ENCODE results near the gene CSRNP3. TPM values are rescaled to one million over a fixed set of nuclear protein-coding genes. Genes with fewer than 3 reads are reported as not detected.

CSRNP3 gene
- total RNA-seq, 1 donor from 2014 or later = 4.0 TPM

- intact Hi-C loops (cut with micrococcal nuclease) = no loop called here
- Histone ChIP-seq H3K4me3 (no peak overlapping the region), H3K27me3 (ENCODE audit: low read depth) (no peaks in the 10 kb centered on the region), H3K27ac (replicated peaks) (no peak overlapping the region), H3K4me1 (no peaks in the 10 kb centered on the region), H3K36me3 (no peaks in the 10 kb centered on the region), H3K9me3 (replicated peaks) (no peaks in the 10 kb centered on the region)
- DNase-seq = no peak
- no peak for TF ChIP-seq CTCF (IDR thresholded peaks at IDR 0.05; ENCODE audit: borderline replicate concordance)
These were observed 153.7 kb downstream of the CSRNP3 start for GRCh38 chr2:165623161-165623560.

GRCh38 chr2:165623783-165624469, 154.4 kb downstream of the CSRNP3 start:
- Histone ChIP-seq H3K4me3 (no peak overlapping the region), H3K27me3 (ENCODE audit: low read depth) (no peaks in the 10 kb centered on the region), H3K36me3 (no peaks in the 10 kb centered on the region), H3K4me1 (no peaks in the 10 kb centered on the region), H3K27ac (replicated peaks) (no peak overlapping the region), H3K9me3 (replicated peaks) (no peaks in the 10 kb centered on the region)
- TF ChIP-seq CTCF (IDR thresholded peaks at IDR 0.05; ENCODE audit: borderline replicate concordance) = no peak
- intact Hi-C loops (cut with micrococcal nuclease) = no loop called here
- no peak for DNase-seq

- Histone ChIP-seq H3K27me3 (ENCODE audit: low read depth) (no peaks in the 10 kb centered on the region), H3K4me1 (no peaks in the 10 kb centered on the region), H3K27ac (replicated peaks) (no peak overlapping the region), H3K36me3 (no peaks in the 10 kb centered on the region), H3K4me3 (no peak overlapping the region), H3K9me3 (replicated peaks) (no peaks in the 10 kb centered on the region)
- intact Hi-C loops (cut with micrococcal nuclease) = no loop called here
- no peak for DNase-seq
- TF ChIP-seq CTCF (IDR thresholded peaks at IDR 0.05; ENCODE audit: borderline replicate concordance) = no peak
These were observed 154.9 kb downstream of the CSRNP3 start for GRCh38 chr2:165624470-165624800.

- Histone ChIP-seq H3K9me3 (replicated peaks) (no peaks in the 10 kb centered on the region), H3K36me3 (no peaks in the 10 kb centered on the region), H3K27ac (replicated peaks) (no peak overlapping the region), H3K4me1 (no peaks in the 10 kb centered on the region), H3K27me3 (ENCODE audit: low read depth) (no peaks in the 10 kb centered on the region), H3K4me3 (no peak overlapping the region)
- DNase-seq = no peak
- intact Hi-C loops (cut with micrococcal nuclease) = no loop called here
- TF ChIP-seq CTCF (IDR thresholded peaks at IDR 0.05; ENCODE audit: borderline replicate concordance) = no peak
These were observed 158.0 kb downstream of the CSRNP3 start for GRCh38 chr2:165627470-165627869.

- H3K27ac ChIP-seq (replicated peaks) = no peak overlapping the region
- H3K9me3 ChIP-seq (replicated peaks) = no peaks in the 10 kb centered on the region
- DNase-seq = no peak
- TF ChIP-seq CTCF (IDR thresholded peaks at IDR 0.05; ENCODE audit: borderline replicate concordance) = no peak
- H3K4me3 ChIP-seq = no peak overlapping the region
- no peaks in the 10 kb centered on the region for H3K27me3 ChIP-seq (ENCODE audit: low read depth)
- H3K36me3 ChIP-seq = no peaks in the 10 kb centered on the region
- H3K4me1 ChIP-seq = peaks cover 5% of the 10 kb centered on the region
- intact Hi-C loops (cut with micrococcal nuclease) = no loop called here
These were observed 160.3 kb downstream of the CSRNP3 start for GRCh38 chr2:165629776-165630175.
